HEK293 (cell line): ENCODE measurements around the gene CYP2F1.

Experiments used
- GLIS1 ChIP-seq: fragments of 450-650 bp; formaldehyde crosslinking; IDR thresholded peaks from 2 replicates; pipeline ENCODE4 v1.5.1; 2016; ENCODE audit warnings: missing biosample characterization, missing genetic modification characterization
- YY1 ChIP-seq: fragments of 450-650 bp; formaldehyde crosslinking; IDR thresholded peaks from 2 replicates; pipeline ENCODE4 v1.5.1; 2018; ENCODE audit warnings: missing biosample characterization, missing genetic modification characterization
- ZNF121 ChIP-seq: fragments of 450-650 bp; formaldehyde crosslinking; IDR thresholded peaks from 2 replicates; pipeline ENCODE4 v1.5.1; 2016; ENCODE audit warnings: missing biosample characterization, missing genetic modification characterization
- ZNF138 ChIP-seq: fragments of 450-650 bp; formaldehyde crosslinking; IDR thresholded peaks from 2 replicates; pipeline ENCODE4 v1.5.1; 2016; ENCODE audit warnings: missing biosample characterization, missing genetic modification characterization, borderline replicate concordance
- ZNF311 ChIP-seq: fragments of 450-650 bp; formaldehyde crosslinking; IDR thresholded peaks from 2 replicates; pipeline ENCODE4 v1.5.1; 2017; ENCODE audit warnings: missing biosample characterization, missing genetic modification characterization, borderline replicate concordance
- ZNF623 ChIP-seq: fragments of 450-650 bp; formaldehyde crosslinking; IDR thresholded peaks from 2 replicates; pipeline ENCODE4 v1.5.1; 2016; ENCODE audit warnings: missing biosample characterization, missing genetic modification characterization
- ZNF830 ChIP-seq: fragments of 450-650 bp; IDR thresholded peaks from 2 replicates; pipeline ENCODE4 v1.5.0; 2018; ENCODE audit warnings: missing biosample characterization, missing genetic modification characterization, low read depth, mild to moderate bottlenecking, moderate library complexity
- TF ChIP-seq, protein P1 (sequence below): fragments of 450-650 bp; formaldehyde crosslinking; IDR thresholded peaks from 2 replicates; pipeline ENCODE4 v1.5.1; 2016; ENCODE audit warnings: missing biosample characterization, missing genetic modification characterization
- TF ChIP-seq, protein P2 (sequence below): fragments of 450-650 bp; formaldehyde crosslinking; IDR thresholded peaks from 2 replicates; pipeline ENCODE4 v1.5.1; 2016; ENCODE audit warnings: missing biosample characterization, missing genetic modification characterization
- TF ChIP-seq, protein P3 (sequence below): fragments of 450-650 bp; formaldehyde crosslinking; IDR thresholded peaks from 2 replicates; pipeline ENCODE4; 2016; ENCODE audit warnings: missing biosample characterization, missing genetic modification characterization

DNA sequence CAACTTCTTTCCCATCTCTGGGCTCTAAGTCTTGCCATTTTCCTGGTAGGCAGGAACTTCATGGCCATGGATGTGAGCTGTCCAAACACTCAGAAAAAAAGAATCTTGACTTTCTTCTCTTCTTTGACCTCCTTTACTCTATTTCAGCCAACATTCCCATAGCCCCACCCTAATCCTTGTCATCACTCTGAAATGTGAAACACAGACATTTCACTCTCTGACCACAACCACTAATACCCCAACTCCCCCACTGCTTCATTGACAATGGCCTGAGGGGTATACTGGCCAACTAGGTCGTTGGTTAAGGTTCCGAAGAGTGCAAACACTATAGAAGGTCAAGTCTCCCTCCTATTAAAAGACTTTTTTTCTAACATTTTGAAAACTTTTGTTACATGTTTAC, 30.7 kb upstream of the CYP2F1 start:
- TF ChIP-seq, protein P1, sequence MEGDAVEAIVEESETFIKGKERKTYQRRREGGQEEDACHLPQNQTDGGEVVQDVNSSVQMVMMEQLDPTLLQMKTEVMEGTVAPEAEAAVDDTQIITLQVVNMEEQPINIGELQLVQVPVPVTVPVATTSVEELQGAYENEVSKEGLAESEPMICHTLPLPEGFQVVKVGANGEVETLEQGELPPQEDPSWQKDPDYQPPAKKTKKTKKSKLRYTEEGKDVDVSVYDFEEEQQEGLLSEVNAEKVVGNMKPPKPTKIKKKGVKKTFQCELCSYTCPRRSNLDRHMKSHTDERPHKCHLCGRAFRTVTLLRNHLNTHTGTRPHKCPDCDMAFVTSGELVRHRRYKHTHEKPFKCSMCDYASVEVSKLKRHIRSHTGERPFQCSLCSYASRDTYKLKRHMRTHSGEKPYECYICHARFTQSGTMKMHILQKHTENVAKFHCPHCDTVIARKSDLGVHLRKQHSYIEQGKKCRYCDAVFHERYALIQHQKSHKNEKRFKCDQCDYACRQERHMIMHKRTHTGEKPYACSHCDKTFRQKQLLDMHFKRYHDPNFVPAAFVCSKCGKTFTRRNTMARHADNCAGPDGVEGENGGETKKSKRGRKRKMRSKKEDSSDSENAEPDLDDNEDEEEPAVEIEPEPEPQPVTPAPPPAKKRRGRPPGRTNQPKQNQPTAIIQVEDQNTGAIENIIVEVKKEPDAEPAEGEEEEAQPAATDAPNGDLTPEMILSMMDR (tag by site-specific recombination) = no peak
- TF ChIP-seq ZNF121 (no peak), ZNF138 (tag by site-specific recombination) (no peak), YY1 (no peak), ZNF311 (tag by site-specific recombination) (no peak), ZNF830 (tag by site-specific recombination) (no peak), ZNF623 (tag by site-specific recombination) (no peak), GLIS1 (tag by site-specific recombination) (no peak)
- TF ChIP-seq, protein P2, sequence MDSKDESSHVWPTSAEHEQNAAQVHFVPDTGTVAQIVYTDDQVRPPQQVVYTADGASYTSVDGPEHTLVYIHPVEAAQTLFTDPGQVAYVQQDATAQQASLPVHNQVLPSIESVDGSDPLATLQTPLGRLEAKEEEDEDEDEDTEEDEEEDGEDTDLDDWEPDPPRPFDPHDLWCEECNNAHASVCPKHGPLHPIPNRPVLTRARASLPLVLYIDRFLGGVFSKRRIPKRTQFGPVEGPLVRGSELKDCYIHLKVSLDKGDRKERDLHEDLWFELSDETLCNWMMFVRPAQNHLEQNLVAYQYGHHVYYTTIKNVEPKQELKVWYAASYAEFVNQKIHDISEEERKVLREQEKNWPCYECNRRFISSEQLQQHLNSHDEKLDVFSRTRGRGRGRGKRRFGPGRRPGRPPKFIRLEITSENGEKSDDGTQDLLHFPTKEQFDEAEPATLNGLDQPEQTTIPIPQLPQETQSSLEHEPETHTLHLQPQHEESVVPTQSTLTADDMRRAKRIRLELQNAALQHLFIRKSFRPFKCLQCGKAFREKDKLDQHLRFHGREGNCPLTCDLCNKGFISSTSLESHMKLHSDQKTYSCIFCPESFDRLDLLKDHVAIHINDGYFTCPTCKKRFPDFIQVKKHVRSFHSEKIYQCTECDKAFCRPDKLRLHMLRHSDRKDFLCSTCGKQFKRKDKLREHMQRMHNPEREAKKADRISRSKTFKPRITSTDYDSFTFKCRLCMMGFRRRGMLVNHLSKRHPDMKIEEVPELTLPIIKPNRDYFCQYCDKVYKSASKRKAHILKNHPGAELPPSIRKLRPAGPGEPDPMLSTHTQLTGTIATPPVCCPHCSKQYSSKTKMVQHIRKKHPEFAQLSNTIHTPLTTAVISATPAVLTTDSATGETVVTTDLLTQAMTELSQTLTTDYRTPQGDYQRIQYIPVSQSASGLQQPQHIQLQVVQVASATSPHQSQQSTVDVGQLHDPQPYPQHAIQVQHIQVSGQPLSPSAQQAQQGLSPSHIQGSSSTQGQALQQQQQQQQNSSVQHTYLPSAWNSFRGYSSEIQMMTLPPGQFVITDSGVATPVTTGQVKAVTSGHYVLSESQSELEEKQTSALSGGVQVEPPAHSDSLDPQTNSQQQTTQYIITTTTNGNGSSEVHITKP (tag by site-specific recombination) = no peak
- TF ChIP-seq, protein P3, sequence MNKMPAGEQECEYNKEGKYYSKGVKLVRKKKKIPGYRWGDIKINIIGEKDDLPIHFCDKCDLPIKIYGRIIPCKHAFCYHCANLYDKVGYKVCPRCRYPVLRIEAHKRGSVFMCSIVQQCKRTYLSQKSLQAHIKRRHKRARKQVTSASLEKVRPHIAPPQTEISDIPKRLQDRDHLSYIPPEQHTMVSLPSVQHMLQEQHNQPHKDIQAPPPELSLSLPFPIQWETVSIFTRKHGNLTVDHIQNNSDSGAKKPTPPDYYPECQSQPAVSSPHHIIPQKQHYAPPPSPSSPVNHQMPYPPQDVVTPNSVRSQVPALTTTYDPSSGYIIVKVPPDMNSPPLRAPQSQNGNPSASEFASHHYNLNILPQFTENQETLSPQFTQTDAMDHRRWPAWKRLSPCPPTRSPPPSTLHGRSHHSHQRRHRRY (tag by site-specific recombination) = no peak
